ENCODE measurements around the gene OR6X1. TPM values are rescaled to one million over a fixed set of nuclear protein-coding genes. Genes with fewer than 3 reads are reported as not detected.

Gene OR6X1
- total RNA-seq, 1 donor from 2014 or later = not detected

- no peaks in the 10 kb centered on the region for H3K36me3 ChIP-seq (ENCODE audit: control insufficient read depth, insufficient read depth, low read length)
- no peak for TF ChIP-seq CTCF (IDR thresholded peaks at IDR 0.05; ENCODE audit: insufficient read depth, low read length, poor library complexity, severe bottlenecking)
- no peak overlapping the region for H3K4me3 ChIP-seq (ENCODE audit: low read depth, low read length)
These were observed 8.1 kb upstream of the OR6X1 start for GRCh38 chr11:123762422-123762821.

GRCh38 chr11:123760894-123761293 lies 6.6 kb upstream of the OR6X1 start:
- H3K4me3 ChIP-seq (ENCODE audit: low read depth, low read length) = no peak overlapping the region
- TF ChIP-seq CTCF (IDR thresholded peaks at IDR 0.05; ENCODE audit: insufficient read depth, low read length, poor library complexity, severe bottlenecking) = no peak
- DNase-seq (ENCODE audit: low read depth) = no peak
- no peaks in the 10 kb centered on the region for H3K36me3 ChIP-seq (ENCODE audit: control insufficient read depth, insufficient read depth, low read length)
- no peaks in the 10 kb centered on the region for H3K27me3 ChIP-seq (ENCODE audit: control insufficient read depth, insufficient read depth, low read length)

More at GRCh38 chr11:123762422-123762821, 8.1 kb upstream of the OR6X1 start:
- no peak for DNase-seq (ENCODE audit: low read depth)
- H3K27me3 ChIP-seq (ENCODE audit: control insufficient read depth, insufficient read depth, low read length) = no peaks in the 10 kb centered on the region

- no peaks in the 10 kb centered on the region for H3K27me3 ChIP-seq (ENCODE audit: control insufficient read depth, insufficient read depth, low read length)
- no peak overlapping the region for H3K4me3 ChIP-seq (ENCODE audit: low read depth, low read length)
- no peak for DNase-seq (ENCODE audit: low read depth)
- no peaks in the 10 kb centered on the region for H3K36me3 ChIP-seq (ENCODE audit: control insufficient read depth, insufficient read depth, low read length)
- no peak for TF ChIP-seq CTCF (IDR thresholded peaks at IDR 0.05; ENCODE audit: insufficient read depth, low read length, poor library complexity, severe bottlenecking)
These were observed 3.7 kb upstream of the OR6X1 start for GRCh38 chr11:123757976-123758375.

GRCh38 chr11:123755813-123756212 lies 1.5 kb upstream of the OR6X1 start:
- Histone ChIP-seq H3K27me3 (ENCODE audit: control insufficient read depth, insufficient read depth, low read length) (no peaks in the 10 kb centered on the region), H3K4me3 (ENCODE audit: low read depth, low read length) (no peak overlapping the region), H3K36me3 (ENCODE audit: control insufficient read depth, insufficient read depth, low read length) (no peaks in the 10 kb centered on the region)
- no peak for TF ChIP-seq CTCF (IDR thresholded peaks at IDR 0.05; ENCODE audit: insufficient read depth, low read length, poor library complexity, severe bottlenecking)
- no peak for DNase-seq (ENCODE audit: low read depth)

- no peak for TF ChIP-seq CTCF (IDR thresholded peaks at IDR 0.05; ENCODE audit: insufficient read depth, low read length, poor library complexity, severe bottlenecking)
- DNase-seq (ENCODE audit: low read depth) = no peak
- no peaks in the 10 kb centered on the region for H3K36me3 ChIP-seq (ENCODE audit: control insufficient read depth, insufficient read depth, low read length)
- H3K27me3 ChIP-seq (ENCODE audit: control insufficient read depth, insufficient read depth, low read length) = no peaks in the 10 kb centered on the region
- no peak overlapping the region for H3K4me3 ChIP-seq (ENCODE audit: low read depth, low read length)
These were observed 1.0 kb upstream of the OR6X1 start for GRCh38 chr11:123755344-123755743.

- no peak for DNase-seq (ENCODE audit: low read depth)
- no peaks in the 10 kb centered on the region for H3K36me3 ChIP-seq (ENCODE audit: control insufficient read depth, insufficient read depth, low read length)
- no peak for TF ChIP-seq CTCF (IDR thresholded peaks at IDR 0.05; ENCODE audit: insufficient read depth, low read length, poor library complexity, severe bottlenecking)
- H3K27me3 ChIP-seq (ENCODE audit: control insufficient read depth, insufficient read depth, low read length) = no peaks in the 10 kb centered on the region
- no peak overlapping the region for H3K4me3 ChIP-seq (ENCODE audit: low read depth, low read length)
These were observed 1.2 kb downstream of the OR6X1 start for GRCh38 chr11:123753110-123753509.

All from kidney epithelial cell (primary cell).